Activated CD4-positive, alpha-beta T cell treated with anti-CD3 and anti-CD28 coated beads, Interleukin-2, amount 10 ng/mL, durations not matched to agents 7 days and 5 days (primary cell): ENCODE measurements around the gene GPR176. TPM values are rescaled to one million over a fixed set of nuclear protein-coding genes. Genes with fewer than 3 reads are reported as not detected.

Experiments used
- CTCF ChIA-PET: fragments of 350-600 bp; sonication (Branson Sonifier 250); formaldehyde crosslinking; loops from one replicate; lab custom pipeline; 2021; ENCODE audit warnings: antibody characterized with exemption; lab: Charles Lee
- POLR2A ChIA-PET: fragments of 350-600 bp; sonication (Branson Sonifier 250); formaldehyde crosslinking; loops from one replicate; lab custom pipeline; 2021; ENCODE audit warnings: antibody characterized with exemption; lab: Charles Lee
- DNase-seq: peaks from one replicate; pipeline ENCODE4 v3.0.0-alpha.2; 2020
- H3K27ac Mint-ChIP-seq: one replicate; pipeline ENCODE4 v1.8.0; 2021; ENCODE audit warnings: mild to moderate bottlenecking, moderate library complexity, mixed read lengths
- H3K27me3 Mint-ChIP-seq: one replicate; pipeline ENCODE4 v1.8.0; 2021; ENCODE audit warnings: mixed read lengths
- H3K36me3 Mint-ChIP-seq: one replicate; pipeline ENCODE4 v1.8.0; 2021; ENCODE audit warnings: low read depth, mixed read lengths
- H3K4me1 Mint-ChIP-seq: one replicate; pipeline ENCODE4 v1.8.0; 2021; ENCODE audit warnings: mixed read lengths
- H3K4me3 Mint-ChIP-seq: one replicate; pipeline ENCODE4 v1.8.0; 2021; ENCODE audit warnings: mild to moderate bottlenecking, moderate library complexity, mixed read lengths
- H3K9me3 Mint-ChIP-seq: one replicate; pipeline ENCODE4 v1.8.0; 2021; ENCODE audit warnings: mixed read lengths
- total RNA-seq, 2 experiments: library from RNA; stranded (reverse); gene quantifications; one replicate each; pipeline ENCODE4 v1.2.3, GENCODE V29; 2021

Gene GPR176
- total RNA-seq, 2 experiments from 2014 or later: not detected

GRCh38 chr15:39792844-39793335, 127.2 kb downstream of the GPR176 start:
- H3K27me3 Mint-ChIP-seq: peaks cover 37% of the 10 kb centered on the region
- H3K27ac Mint-ChIP-seq: no peak overlapping the region
- POLR2A ChIA-PET: no interaction called here
- H3K9me3 Mint-ChIP-seq: no peaks in the 10 kb centered on the region
- CTCF ChIA-PET: no interaction called here
- no peak overlapping the region for H3K4me3 Mint-ChIP-seq
- no peaks in the 10 kb centered on the region for H3K36me3 Mint-ChIP-seq
- DNase-seq: no peak
- peaks cover 2% of the 10 kb centered on the region for H3K4me1 Mint-ChIP-seq

GRCh38 chr15:39792025-39792843, 127.8 kb downstream of the GPR176 start:
- ChIA-PET CTCF (no interaction called here), POLR2A (no interaction called here)
- Mint-ChIP-seq H3K4me3 (no peak overlapping the region), H3K36me3 (no peaks in the 10 kb centered on the region), H3K27me3 (peaks cover 35% of the 10 kb centered on the region), H3K4me1 (peaks cover 5% of the 10 kb centered on the region), H3K9me3 (no peaks in the 10 kb centered on the region), H3K27ac (no peak overlapping the region)
- DNase-seq: no peak

DNA sequence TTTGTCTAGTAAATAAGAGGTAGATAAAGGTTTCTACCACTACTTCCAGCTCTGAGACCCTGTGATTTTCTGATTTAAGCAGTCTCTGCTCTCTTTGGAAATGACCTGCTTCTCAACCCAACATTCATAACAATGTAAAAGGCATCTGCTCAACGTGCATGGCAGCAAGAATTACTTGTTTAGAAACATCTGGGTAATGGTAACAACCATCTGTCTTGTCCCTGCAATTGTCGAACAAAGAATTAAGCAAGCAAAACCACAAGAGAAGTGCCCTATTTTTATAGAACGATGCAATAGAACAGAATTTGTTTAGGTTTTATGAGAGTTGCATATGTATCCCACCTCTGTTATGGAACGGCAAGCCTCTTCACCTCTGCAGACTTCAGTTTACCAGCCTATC, 130.3 kb downstream of the GPR176 start:
- Mint-ChIP-seq H3K4me1 (peaks cover 21% of the 10 kb centered on the region), H3K27me3 (peaks cover 21% of the 10 kb centered on the region), H3K27ac (no peak overlapping the region), H3K36me3 (no peaks in the 10 kb centered on the region), H3K9me3 (no peaks in the 10 kb centered on the region), H3K4me3 (no peak overlapping the region)
- ChIA-PET POLR2A (no interaction called here), CTCF (interaction anchor here (1.3 kb wide), 1 partner anchor 8 kb away, joined by 5 read pairs; no protein-coding TSS in a partner anchor)
- DNase-seq: no peak

DNA sequence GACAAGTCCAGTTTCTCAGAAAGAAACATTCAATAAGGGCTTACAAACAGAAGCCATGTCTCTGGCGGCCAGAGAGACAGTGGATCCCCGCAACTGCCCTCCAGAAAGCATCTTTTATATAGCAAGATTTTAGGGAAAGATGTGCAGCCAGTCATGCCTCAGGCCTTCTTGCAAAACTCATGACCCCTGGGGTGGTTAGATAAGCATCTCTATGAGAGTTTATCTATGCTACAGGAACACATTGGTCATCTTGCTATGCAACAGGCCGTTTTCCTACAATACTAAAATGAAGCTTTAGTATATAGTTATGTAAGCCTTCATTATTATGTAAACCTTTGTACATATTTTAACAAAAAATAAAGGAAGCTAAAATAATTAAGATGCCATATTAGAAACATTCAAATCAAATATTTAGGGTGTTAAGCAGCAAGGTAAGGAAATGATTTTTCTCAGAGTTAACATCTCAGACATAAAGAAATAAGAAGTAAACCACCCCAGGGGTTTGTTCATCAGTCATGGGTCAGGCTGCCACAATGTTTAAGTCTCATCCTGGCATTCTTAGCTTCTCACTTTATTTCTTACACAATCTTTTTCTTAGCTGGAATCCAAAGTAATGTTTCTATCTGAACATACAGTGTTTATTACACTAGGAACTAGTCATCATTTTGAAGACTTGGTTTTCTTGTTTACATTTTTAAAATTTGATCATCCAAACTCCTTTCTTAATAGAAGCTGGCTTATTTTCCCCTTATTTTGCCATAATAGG, 131.1 kb downstream of the GPR176 start:
- CTCF ChIA-PET: interaction anchor here (0.6 to 1.3 kb wide), 5 partner anchors 9 to 485 kb away, joined by 3 to 5 read pairs (median 3); no protein-coding TSS in a partner anchor
- Mint-ChIP-seq H3K27me3 (peaks cover 14% of the 10 kb centered on the region), H3K4me3 (no peak overlapping the region), H3K4me1 (peaks cover 28% of the 10 kb centered on the region), H3K9me3 (no peaks in the 10 kb centered on the region), H3K36me3 (no peaks in the 10 kb centered on the region), H3K27ac (no peak overlapping the region)
- POLR2A ChIA-PET: no interaction called here
- no peak for DNase-seq

DNA sequence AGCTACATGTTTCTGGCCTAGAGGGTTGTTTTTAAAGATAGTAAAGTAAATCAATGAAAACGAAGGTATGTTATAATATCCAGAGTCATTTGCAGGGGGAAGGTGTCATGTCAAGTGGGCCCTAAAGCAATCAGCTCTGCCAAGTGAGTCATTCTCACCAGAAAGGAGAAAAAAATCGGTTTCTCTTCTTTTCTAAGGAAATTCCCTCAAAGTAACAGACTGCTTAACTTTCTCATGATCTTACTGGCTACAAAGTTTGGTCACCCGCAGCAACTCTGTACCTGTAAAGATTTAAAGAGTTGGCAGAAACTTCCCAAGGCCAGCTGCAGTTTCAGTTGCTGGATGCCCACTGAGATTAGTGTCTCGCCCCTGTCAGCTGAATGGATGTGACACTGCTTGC, 132.0 kb downstream of the GPR176 start:
- Mint-ChIP-seq H3K36me3 (no peaks in the 10 kb centered on the region), H3K9me3 (no peaks in the 10 kb centered on the region), H3K4me1 (peaks cover 37% of the 10 kb centered on the region), H3K27ac (no peak overlapping the region), H3K27me3 (peaks cover 8% of the 10 kb centered on the region), H3K4me3 (no peak overlapping the region)
- no peak for DNase-seq
- POLR2A ChIA-PET: no interaction called here
- CTCF ChIA-PET: interaction anchor here (0.6 to 1.3 kb wide), 5 partner anchors 12 to 248 kb away, joined by 3 to 4 read pairs (median 3); no protein-coding TSS in a partner anchor

GRCh38 chr15:39787479-39787878, 132.6 kb downstream of the GPR176 start:
- ChIA-PET POLR2A (no interaction called here), CTCF (interaction anchor here (0.8 kb wide), 2 partner anchors 248 to 522 kb away, joined by 3 read pairs; no protein-coding TSS in a partner anchor)
- Mint-ChIP-seq H3K27ac (no peak overlapping the region), H3K4me1 (peaks cover 37% of the 10 kb centered on the region), H3K4me3 (no peak overlapping the region), H3K36me3 (no peaks in the 10 kb centered on the region), H3K27me3 (peaks cover 3% of the 10 kb centered on the region), H3K9me3 (no peaks in the 10 kb centered on the region)
- no peak for DNase-seq

GRCh38 chr15:39786447-39787056, 133.5 kb downstream of the GPR176 start:
- H3K36me3 Mint-ChIP-seq: no peaks in the 10 kb centered on the region
- no peak overlapping the region for H3K27ac Mint-ChIP-seq
- ChIA-PET POLR2A (interaction anchor here (0.6 kb wide), 1 partner anchor 252 kb away, joined by 3 read pairs; the partner anchor contains the start of gene SRP14), CTCF (interaction anchor here (2.3 kb wide), 1 partner anchor 12 kb away, joined by 6 read pairs; no protein-coding TSS in a partner anchor)
- DNase-seq: peak; percentile 20
- H3K27me3 Mint-ChIP-seq: no peaks in the 10 kb centered on the region
- H3K4me1 Mint-ChIP-seq: peaks cover 45% of the 10 kb centered on the region
- H3K4me3 Mint-ChIP-seq: no peak overlapping the region
- peaks cover under 1% of the 10 kb centered on the region for H3K9me3 Mint-ChIP-seq

DNA sequence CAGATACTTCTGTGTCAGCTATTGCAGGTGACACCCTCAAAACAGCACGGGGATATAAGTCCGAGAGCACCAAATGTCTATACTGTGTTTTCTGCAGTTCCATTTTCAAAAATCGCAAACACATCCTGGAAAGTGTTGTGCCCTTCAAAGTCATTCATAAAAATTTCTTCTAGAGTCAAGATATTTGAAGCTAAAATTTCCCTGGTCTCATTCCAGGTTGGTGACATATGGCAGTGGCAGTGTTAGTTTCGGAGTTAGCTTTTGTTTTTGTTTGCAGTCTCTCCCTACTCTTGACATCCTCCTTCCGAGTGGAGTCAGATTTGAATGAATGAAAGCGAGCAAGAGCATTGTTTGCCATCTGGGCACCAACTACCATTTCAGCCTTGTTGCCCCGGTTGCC, 134.2 kb downstream of the GPR176 start:
- no peak overlapping the region for H3K4me3 Mint-ChIP-seq
- peaks cover 4% of the 10 kb centered on the region for H3K9me3 Mint-ChIP-seq
- H3K36me3 Mint-ChIP-seq: peaks cover 2% of the 10 kb centered on the region
- peaks cover 51% of the 10 kb centered on the region for H3K4me1 Mint-ChIP-seq
- POLR2A ChIA-PET: no interaction called here
- CTCF ChIA-PET: interaction anchor here (0.6 to 2.3 kb wide), 2 partner anchors 11 to 128 kb away, joined by 3 to 6 read pairs; no protein-coding TSS in a partner anchor
- H3K27me3 Mint-ChIP-seq: no peaks in the 10 kb centered on the region
- DNase-seq: no peak
- H3K27ac Mint-ChIP-seq: no peak overlapping the region

DNA sequence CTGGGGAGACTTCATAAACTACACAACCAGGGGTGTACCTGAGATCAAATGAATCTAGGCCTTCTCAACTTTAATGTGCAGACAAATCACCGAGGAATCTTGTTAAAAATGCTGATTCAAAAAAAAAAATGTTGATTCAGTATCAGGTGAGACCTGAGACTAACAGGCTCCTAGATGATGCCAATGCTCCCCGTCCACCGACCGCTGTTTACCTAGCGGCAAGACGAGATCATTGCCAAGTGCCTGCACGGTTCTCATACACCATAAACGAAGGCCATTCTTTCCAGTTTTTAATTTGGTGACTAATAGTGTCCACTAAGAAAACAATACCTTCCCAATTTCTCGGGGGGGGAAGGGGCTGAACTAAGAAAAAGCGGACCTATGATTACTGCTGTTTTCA, 134.9 kb downstream of the GPR176 start:
- Mint-ChIP-seq H3K27me3 (no peaks in the 10 kb centered on the region), H3K4me3 (no peak overlapping the region), H3K9me3 (peaks cover 4% of the 10 kb centered on the region), H3K4me1 (peaks cover 52% of the 10 kb centered on the region), H3K36me3 (peaks cover 4% of the 10 kb centered on the region), H3K27ac (no peak overlapping the region)
- ChIA-PET CTCF (interaction anchor here (0.6 to 2.3 kb wide), 2 partner anchors 10 to 127 kb away, joined by 3 to 6 read pairs; no protein-coding TSS in a partner anchor), POLR2A (no interaction called here)
- DNase-seq: no peak

DNA sequence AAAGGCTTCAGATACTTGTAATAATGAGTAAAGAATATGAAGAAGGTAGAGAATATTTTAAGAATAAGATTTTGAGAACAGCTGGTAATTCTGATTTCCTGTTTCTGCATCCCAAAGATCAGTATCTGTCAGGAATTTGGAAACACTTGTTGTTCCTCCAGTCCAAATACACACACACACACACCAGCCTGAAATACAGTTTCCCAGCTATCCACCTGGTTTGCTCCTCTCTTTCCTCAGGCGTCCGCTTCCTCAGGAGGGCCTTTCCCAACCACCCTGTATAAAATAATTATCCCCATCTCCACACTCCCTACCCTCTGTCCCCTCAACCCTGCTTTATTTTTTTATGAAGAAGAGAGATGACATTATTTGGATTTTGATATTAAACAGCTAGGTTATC, 135.4 kb downstream of the GPR176 start:
- peaks cover 4% of the 10 kb centered on the region for H3K9me3 Mint-ChIP-seq
- peaks cover 4% of the 10 kb centered on the region for H3K36me3 Mint-ChIP-seq
- H3K4me3 Mint-ChIP-seq: no peak overlapping the region
- no peak for DNase-seq
- POLR2A ChIA-PET: no interaction called here
- H3K27me3 Mint-ChIP-seq: no peaks in the 10 kb centered on the region
- H3K27ac Mint-ChIP-seq: no peak overlapping the region
- CTCF ChIA-PET: interaction anchor here (2.3 kb wide), 1 partner anchor 10 kb away, joined by 6 read pairs; no protein-coding TSS in a partner anchor
- peaks cover 52% of the 10 kb centered on the region for H3K4me1 Mint-ChIP-seq

DNA sequence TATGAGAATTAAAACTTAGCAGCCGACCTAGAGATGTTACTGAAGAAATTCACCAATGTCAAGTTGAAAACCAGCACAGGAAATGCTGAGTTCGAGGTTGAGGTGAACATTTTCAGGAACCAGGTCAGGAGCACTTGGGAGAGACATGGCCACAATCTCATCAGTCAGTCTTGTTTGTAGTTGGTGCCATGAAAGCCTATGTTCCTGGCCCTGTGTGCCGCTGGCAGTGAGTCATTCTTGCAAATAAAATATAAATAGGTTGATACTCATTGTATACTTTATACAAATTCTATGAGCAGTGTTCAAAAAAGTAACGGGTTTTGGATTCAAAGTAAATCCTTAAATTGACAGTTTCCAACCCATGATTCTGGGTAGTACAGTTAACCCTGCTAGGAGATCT, 135.9 kb downstream of the GPR176 start:
- no peaks in the 10 kb centered on the region for H3K27me3 Mint-ChIP-seq
- H3K27ac Mint-ChIP-seq: peak overlapping the region; percentile 85
- H3K9me3 Mint-ChIP-seq: peaks cover 4% of the 10 kb centered on the region
- ChIA-PET CTCF (interaction anchor here (2.0 to 2.3 kb wide), 2 partner anchors 9 to 490 kb away, joined by 6 read pairs; no protein-coding TSS in a partner anchor), POLR2A (no interaction called here)
- H3K36me3 Mint-ChIP-seq: peaks cover 4% of the 10 kb centered on the region
- peak overlapping the region; percentile 94 for H3K4me3 Mint-ChIP-seq
- no peak for DNase-seq
- H3K4me1 Mint-ChIP-seq: peaks cover 52% of the 10 kb centered on the region

GRCh38 chr15:39783244-39783820, 136.7 kb downstream of the GPR176 start:
- Mint-ChIP-seq H3K27me3 (peaks cover 4% of the 10 kb centered on the region), H3K4me3 (peak overlapping the region; percentile 94), H3K4me1 (peaks cover 52% of the 10 kb centered on the region), H3K36me3 (peaks cover 4% of the 10 kb centered on the region), H3K27ac (peak overlapping the region; percentile 85), H3K9me3 (peaks cover 4% of the 10 kb centered on the region)
- POLR2A ChIA-PET: no interaction called here
- CTCF ChIA-PET: interaction anchor here (1.1 to 2.0 kb wide), 6 partner anchors 22 to 491 kb away, joined by 3 to 6 read pairs (median 4); no protein-coding TSS in a partner anchor
- no peak for DNase-seq
